Gastroesophageal sphincter (tissue), 4 donors: ENCODE results near the gene NFAT5. TPM values are rescaled to one million over a fixed set of nuclear protein-coding genes. Genes with fewer than 3 reads are reported as not detected.
"Not testable (repeated sequence)": the region's sequence is repeated elsewhere in the genome, so short reads cannot be mapped to it uniquely, and the experiment has no call there.

ENCODE experiments used
- ATAC-seq: fragments of 150-250 bp; one replicate; pipeline ENCODE4 v1.9.1; 2016; ENCODE audit warnings: mild to moderate bottlenecking, moderate library complexity
- H3K27ac ChIP-seq, 4 donors: fragments of 200-600 bp; sonication (generic) in 3 of 4; 1 replicate in 3 of 4; 2 replicates in 1 of 4; pipeline ENCODE4 v1.5.1; 2016 to 2019
- H3K27me3 ChIP-seq: fragments of 200-600 bp; sonication (generic); one replicate; pipeline ENCODE4 v1.5.1; 2019
- H3K36me3 ChIP-seq, 2 donors: fragments of 200-600 bp; sonication (generic); one replicate each; pipeline ENCODE4 v1.5.1; 2019; ENCODE audit warnings: control low read depth in 1 of 2
- H3K4me1 ChIP-seq, 3 donors: fragments of 200-600 bp; sonication (generic); 1 replicate in 2 of 3; 2 replicates in 1 of 3; pipeline ENCODE4 v1.5.1; 2016 to 2019; ENCODE audit warnings: control low read depth in 2 of 3
- H3K4me3 ChIP-seq, 2 donors: fragments of 200-600 bp; sonication (generic); one replicate each; pipeline ENCODE4 v1.5.1; 2019; ENCODE audit warnings: mild to moderate bottlenecking in 1 of 2, moderate library complexity in 1 of 2
- H3K9me3 ChIP-seq, 3 donors: fragments of 200-600 bp; sonication (generic); one replicate each; pipeline ENCODE4 v1.5.1; 2017 to 2019; ENCODE audit warnings: control low read depth in 2 of 3
- EP300 ChIP-seq: sonication (generic); formaldehyde crosslinking; IDR thresholded peaks from one replicate; pipeline ENCODE4 v1.6.1; 2017; ENCODE audit warnings: antibody characterized with exemption, mild to moderate bottlenecking
- POLR2A ChIP-seq, 2 donors: fragments of 450-650 bp; IDR thresholded peaks; one replicate each; pipeline ENCODE4 v1.6.1; 2017; ENCODE audit warnings: antibody characterized with exemption in 2 of 2, mild to moderate bottlenecking in 2 of 2, moderate library complexity in 1 of 2
- POLR2AphosphoS5 ChIP-seq: sonication (generic); formaldehyde crosslinking; IDR thresholded peaks from one replicate; pipeline ENCODE4 v1.6.1; 2017; ENCODE audit warnings: antibody characterized with exemption
- WGBS, 2 donors: methylation state at CpG; one replicate each; pipeline ENCODE4 v1.1.5; 2018; ENCODE audit warnings: low coverage in 1 of 2; 5-methylcytosine and 5-hydroxymethylcytosine counted together
- total RNA-seq, 4 donors: library from RNA; depleted of rRNA; stranded (reverse); fragments of >200 nt; gene quantifications; one replicate each; pipeline ENCODE4 v1.1.0, GENCODE V29; 2016
- TF ChIP-seq, protein P1 (sequence below), 4 experiments: fragments of 200-600 bp in 2 of 4; fragments of 450-650 bp in 2 of 4; sonication (generic) in 1 of 4; IDR thresholded peaks; one replicate each; pipeline ENCODE4 v1.5.1; 2017 to 2019; ENCODE audit warnings: antibody characterized with exemption in 4 of 4, mild to moderate bottlenecking in 2 of 4, moderate library complexity in 2 of 4

NFAT5 gene, protein sequence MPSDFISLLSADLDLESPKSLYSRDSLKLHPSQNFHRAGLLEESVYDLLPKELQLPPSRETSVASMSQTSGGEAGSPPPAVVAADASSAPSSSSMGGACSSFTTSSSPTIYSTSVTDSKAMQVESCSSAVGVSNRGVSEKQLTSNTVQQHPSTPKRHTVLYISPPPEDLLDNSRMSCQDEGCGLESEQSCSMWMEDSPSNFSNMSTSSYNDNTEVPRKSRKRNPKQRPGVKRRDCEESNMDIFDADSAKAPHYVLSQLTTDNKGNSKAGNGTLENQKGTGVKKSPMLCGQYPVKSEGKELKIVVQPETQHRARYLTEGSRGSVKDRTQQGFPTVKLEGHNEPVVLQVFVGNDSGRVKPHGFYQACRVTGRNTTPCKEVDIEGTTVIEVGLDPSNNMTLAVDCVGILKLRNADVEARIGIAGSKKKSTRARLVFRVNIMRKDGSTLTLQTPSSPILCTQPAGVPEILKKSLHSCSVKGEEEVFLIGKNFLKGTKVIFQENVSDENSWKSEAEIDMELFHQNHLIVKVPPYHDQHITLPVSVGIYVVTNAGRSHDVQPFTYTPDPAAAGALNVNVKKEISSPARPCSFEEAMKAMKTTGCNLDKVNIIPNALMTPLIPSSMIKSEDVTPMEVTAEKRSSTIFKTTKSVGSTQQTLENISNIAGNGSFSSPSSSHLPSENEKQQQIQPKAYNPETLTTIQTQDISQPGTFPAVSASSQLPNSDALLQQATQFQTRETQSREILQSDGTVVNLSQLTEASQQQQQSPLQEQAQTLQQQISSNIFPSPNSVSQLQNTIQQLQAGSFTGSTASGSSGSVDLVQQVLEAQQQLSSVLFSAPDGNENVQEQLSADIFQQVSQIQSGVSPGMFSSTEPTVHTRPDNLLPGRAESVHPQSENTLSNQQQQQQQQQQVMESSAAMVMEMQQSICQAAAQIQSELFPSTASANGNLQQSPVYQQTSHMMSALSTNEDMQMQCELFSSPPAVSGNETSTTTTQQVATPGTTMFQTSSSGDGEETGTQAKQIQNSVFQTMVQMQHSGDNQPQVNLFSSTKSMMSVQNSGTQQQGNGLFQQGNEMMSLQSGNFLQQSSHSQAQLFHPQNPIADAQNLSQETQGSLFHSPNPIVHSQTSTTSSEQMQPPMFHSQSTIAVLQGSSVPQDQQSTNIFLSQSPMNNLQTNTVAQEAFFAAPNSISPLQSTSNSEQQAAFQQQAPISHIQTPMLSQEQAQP (N-terminal part only)
- 10 to 100 TPM; 43.8 to 79.1 (median 59.5) TPM for total RNA-seq

DNA sequence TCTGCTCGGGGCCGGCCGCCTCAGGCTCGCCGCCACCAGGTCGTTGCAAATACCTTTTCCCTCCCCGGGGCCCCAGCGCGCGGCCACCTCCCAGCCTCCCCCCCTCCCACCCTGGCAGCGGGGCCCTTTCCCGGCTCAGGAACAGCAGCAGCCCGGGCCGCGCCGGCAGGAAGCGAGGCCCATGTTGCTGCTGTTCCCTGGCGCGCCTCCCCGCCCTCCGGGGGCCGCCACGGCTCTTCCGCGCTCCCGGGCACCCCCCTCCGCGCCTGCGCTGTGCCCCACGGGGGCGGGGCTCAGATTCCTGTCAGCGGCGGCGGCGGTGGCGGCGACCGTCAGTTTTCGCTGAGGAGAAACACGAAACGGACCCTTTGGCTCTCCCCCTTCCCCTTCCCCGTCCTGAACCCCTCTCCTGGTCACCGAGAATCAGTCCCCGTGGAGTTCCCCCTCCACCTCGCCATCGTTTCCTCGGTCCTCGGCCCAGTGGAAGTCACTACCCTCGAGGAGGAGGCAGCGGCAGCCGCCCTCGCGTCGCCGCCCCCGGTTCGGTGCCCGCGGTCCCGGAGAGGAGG, at the start of gene NFAT5:
NFAT5 (plus strand) TSS at position 296 of the 569 bp plus-strand sequence. CDS start 336 bp downstream, outside the sequence.
- TF ChIP-seq POLR2AphosphoS5 (peak; percentile 81), POLR2A (IDR thresholded peaks at IDR 0.05) (peak; percentile 80 to 84), EP300 (no peak)
- TF ChIP-seq, protein P1, sequence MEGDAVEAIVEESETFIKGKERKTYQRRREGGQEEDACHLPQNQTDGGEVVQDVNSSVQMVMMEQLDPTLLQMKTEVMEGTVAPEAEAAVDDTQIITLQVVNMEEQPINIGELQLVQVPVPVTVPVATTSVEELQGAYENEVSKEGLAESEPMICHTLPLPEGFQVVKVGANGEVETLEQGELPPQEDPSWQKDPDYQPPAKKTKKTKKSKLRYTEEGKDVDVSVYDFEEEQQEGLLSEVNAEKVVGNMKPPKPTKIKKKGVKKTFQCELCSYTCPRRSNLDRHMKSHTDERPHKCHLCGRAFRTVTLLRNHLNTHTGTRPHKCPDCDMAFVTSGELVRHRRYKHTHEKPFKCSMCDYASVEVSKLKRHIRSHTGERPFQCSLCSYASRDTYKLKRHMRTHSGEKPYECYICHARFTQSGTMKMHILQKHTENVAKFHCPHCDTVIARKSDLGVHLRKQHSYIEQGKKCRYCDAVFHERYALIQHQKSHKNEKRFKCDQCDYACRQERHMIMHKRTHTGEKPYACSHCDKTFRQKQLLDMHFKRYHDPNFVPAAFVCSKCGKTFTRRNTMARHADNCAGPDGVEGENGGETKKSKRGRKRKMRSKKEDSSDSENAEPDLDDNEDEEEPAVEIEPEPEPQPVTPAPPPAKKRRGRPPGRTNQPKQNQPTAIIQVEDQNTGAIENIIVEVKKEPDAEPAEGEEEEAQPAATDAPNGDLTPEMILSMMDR (IDR thresholded peaks at IDR 0.05) = peak in 1 of 4 experiments; percentile 4
- Histone ChIP-seq H3K36me3 (no peaks in the 10 kb centered on the region), H3K4me3 (peak within 1 kb of the TSS; percentile 70 to 96), H3K27me3 (no peaks in the 10 kb centered on the region), H3K4me1 (peaks cover 0 to 52% (median 11%) of the 10 kb centered on the region in 3 donors), H3K27ac (peak within 1 kb of the TSS; percentile 75 to 100 (median 100)), H3K9me3 (no peaks in the 10 kb centered on the region)
- peak; percentile 92 for ATAC-seq
- no CpG with 5 or more reads among the region's 60 CpGs for WGBS, 2 donors

DNA sequence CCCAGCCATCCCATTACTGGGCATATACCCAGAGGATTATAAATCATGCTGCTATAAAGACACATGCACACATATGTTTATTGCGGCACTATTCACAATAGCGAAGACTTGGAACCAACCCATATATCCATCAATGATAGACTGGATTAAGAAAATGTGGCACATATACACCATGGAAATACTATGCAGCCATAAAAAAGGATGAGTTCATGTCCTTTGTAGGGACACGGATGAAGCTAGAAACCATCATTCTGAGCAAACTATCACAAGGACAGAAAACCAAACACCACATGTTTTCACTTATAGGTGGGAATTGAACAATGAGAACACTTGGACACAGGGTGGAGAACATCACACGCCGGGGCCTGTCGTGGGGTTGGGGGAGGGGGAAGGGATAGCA, 47.9 kb upstream of the NFAT5 start:
- not testable (repeated sequence) for H3K27ac ChIP-seq, H3K36me3 ChIP-seq, ATAC-seq, H3K4me1 ChIP-seq, H3K9me3 ChIP-seq, H3K27me3 ChIP-seq, H3K4me3 ChIP-seq
- WGBS, 2 donors = 88 to 100% methylated on average over 1 to 5 of the region's 6 CpGs

DNA sequence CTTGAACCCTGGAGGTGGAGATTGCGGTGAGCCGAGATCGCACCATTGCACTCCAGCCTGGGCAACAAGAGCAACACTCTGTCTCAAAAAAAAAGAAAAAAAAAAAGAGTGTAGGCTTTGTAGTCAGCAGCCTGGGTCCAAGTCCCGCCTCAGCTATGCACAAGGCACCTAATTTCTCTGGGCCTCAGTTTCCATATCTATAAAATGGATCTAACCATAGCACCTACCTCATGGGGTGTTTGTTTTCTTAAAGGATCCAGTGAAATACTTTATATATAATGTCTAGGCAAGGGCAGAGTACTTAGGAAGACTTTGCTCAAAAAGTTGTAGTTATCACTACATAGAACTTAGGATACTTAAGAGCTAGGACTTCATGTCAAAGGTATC, 45.4 kb upstream of the NFAT5 start:
- Histone ChIP-seq H3K4me3 (no peak overlapping the region), H3K36me3 (no peaks in the 10 kb centered on the region), H3K27ac (no peak overlapping the region), H3K4me1 (no peaks in the 10 kb centered on the region), H3K27me3 (no peaks in the 10 kb centered on the region), H3K9me3 (no peaks in the 10 kb centered on the region)
- TF ChIP-seq POLR2AphosphoS5 (no peak), POLR2A (IDR thresholded peaks at IDR 0.05) (no peak), EP300 (no peak)
- TF ChIP-seq, protein P1 (IDR thresholded peaks at IDR 0.05) = no peak
- no peak for ATAC-seq
- 93 to 100% methylated on average over 1 to 3 of the region's 4 CpGs for WGBS, 2 donors

DNA sequence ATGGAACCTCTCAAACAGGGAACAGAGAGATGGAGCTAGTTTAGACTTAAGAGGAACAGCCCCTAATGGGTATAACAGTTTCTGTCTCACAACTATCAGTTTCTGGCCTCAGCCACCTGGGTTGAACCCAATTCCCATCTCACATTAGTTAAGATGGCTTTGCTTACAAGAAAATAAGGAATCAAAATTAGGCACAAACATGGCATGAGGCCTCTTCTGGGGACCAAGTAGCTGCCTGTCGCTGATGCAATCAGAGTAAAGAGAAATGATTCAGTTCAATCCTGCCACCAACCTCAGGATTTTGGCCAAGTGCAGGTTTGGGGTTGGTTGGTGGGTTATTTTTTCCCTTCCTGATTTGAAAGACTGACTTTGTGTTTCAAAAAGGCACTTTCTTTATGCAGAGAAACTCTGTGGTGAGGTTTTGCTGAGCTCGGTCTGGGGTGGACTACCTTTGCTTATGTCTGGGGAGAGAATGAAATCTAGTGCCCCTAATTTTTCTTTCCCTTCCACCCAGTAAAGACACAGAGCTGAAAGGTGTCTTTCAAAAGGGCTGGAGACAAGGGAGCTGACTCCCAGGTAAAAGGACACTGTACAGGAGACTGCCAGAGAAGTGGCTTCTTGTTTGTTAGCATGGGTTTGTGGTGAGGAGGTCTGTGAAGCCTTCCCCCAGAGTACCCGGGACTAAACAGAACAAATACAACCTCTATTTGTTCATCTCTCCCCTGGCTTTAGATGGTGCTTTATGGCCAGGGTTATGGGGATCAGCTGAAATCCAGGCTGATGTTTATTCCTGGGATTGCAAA, 44.8 kb upstream of the NFAT5 start:
- no peaks in the 10 kb centered on the region for H3K27me3 ChIP-seq
- 72 to 80% methylated on average over 2 of the region's 3 CpGs for WGBS, 2 donors
- no peak for ATAC-seq
- TF ChIP-seq POLR2AphosphoS5 (no peak), EP300 (no peak), POLR2A (IDR thresholded peaks at IDR 0.05) (no peak)
- TF ChIP-seq, protein P1 (IDR thresholded peaks at IDR 0.05) = no peak
- H3K27ac ChIP-seq = no peak overlapping the region
- H3K4me3 ChIP-seq = no peak overlapping the region
- no peaks in the 10 kb centered on the region for H3K4me1 ChIP-seq
- H3K36me3 ChIP-seq = no peaks in the 10 kb centered on the region
- H3K9me3 ChIP-seq = no peaks in the 10 kb centered on the region
